ENCODE data around the gene ANKRD12.
"Not testable (repeated sequence)": the region's sequence is repeated elsewhere in the genome, so short reads cannot be mapped to it uniquely, and the experiment has no call there.

Gene ANKRD12

GRCh38 chr18:9232977-9233376 lies 96.4 kb downstream of the ANKRD12 start:
- DNase-seq (ENCODE audit: low read depth) = no peak

- no peak for DNase-seq (ENCODE audit: low read depth)
Measured at GRCh38 chr18:9233771-9234440, 97.3 kb downstream of the ANKRD12 start.

DNA sequence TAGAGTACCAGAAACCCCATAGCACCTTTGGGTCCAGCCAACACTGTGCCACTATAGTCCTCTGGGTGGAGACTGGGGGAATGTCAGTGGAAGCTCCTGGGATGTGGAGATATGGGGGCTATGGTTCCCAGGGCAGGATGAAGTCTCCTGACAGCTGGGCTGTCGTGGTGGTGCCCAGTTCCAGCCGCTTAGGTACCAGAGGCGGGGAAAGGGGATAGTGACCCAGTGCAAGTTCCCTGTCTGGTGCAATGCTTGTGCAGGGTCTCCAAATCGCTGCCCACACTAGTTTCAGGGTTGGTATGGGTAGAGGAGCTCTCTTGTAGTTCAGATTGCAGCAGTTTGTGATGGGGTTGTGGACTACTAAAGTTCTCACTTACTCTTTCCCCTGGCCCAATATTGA lies 97.9 kb downstream of the ANKRD12 start:
- no peak for DNase-seq (ENCODE audit: low read depth)

GRCh38 chr18:9237981-9238380 lies 101.4 kb downstream of the ANKRD12 start:
- no peak for DNase-seq (ENCODE audit: low read depth)

GRCh38 chr18:9239720-9240119 lies 103.1 kb downstream of the ANKRD12 start:
- peak; percentile 18 for DNase-seq (ENCODE audit: low read depth)

- DNase-seq (ENCODE audit: low read depth) = no peak
Measured at GRCh38 chr18:9240270-9240669, 103.7 kb downstream of the ANKRD12 start.

- DNase-seq (ENCODE audit: low read depth) = no peak
Measured at GRCh38 chr18:9243029-9243428, 106.4 kb downstream of the ANKRD12 start.

DNA sequence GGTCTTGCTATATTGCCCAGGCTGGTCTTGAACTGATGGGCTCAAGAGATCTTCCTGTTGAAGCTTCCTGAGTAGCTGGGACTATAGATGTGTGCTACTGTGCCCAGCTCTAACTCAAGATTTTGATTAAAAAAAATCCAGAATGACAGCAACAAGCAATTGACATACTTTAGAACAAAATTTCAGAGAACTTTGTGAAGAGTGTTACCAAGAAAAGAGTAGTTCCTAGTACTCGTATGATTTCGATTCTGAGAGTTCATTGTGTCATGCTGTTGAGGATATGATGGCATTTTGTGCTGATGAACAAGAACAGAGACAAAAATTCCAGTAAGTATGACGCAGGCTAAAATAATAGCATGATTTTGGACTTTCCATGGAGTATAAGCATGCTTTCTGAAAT lies 107.8 kb downstream of the ANKRD12 start:
- DNase-seq (ENCODE audit: low read depth) = no peak

- no peak for DNase-seq (ENCODE audit: low read depth)
Measured at GRCh38 chr18:9248661-9249060, 112.1 kb downstream of the ANKRD12 start.

DNA sequence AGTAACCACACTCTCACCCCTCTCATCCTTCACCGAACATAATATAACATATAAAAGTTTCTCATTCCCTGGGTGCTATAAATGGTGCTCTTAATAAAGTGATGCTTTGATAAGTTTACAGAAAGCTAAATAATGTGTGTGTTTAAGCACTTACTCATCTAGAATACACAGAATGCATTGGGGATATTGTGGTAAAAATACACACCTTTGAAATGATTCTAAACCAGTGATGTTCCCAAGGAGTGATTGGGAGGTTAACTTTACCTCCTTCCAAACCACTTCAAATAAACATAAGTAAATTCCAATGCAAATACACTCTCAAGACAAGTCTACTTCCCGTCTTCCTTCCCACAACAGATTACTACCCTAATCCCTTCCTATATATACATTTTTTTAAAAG lies 112.7 kb downstream of the ANKRD12 start:
- DNase-seq (ENCODE audit: low read depth) = no peak

DNA sequence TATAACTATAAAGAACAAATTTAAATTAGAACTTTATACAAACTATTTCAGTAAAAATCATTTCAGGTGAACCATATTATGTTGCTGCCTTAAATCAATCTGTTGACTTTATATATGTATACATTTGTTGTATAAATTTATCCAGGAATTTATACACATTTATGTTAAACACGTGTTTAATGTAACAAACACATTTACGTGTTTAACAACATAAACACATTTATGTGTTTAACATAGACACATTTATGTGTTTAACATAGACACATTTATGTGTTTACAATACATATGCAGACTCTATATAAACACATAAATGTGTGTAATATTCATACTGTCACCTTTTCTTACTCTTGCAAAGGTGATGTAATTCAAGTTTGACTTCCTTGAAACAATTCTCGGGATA lies 122.6 kb downstream of the ANKRD12 start:
- no peak for DNase-seq (ENCODE audit: low read depth)

GRCh38 chr18:9260388-9261380 lies 124.1 kb downstream of the ANKRD12 start:
- DNase-seq (ENCODE audit: low read depth) = no peak

GRCh38 chr18:9263264-9263663 lies 126.7 kb downstream of the ANKRD12 start:
- no peak for DNase-seq (ENCODE audit: low read depth)

DNA sequence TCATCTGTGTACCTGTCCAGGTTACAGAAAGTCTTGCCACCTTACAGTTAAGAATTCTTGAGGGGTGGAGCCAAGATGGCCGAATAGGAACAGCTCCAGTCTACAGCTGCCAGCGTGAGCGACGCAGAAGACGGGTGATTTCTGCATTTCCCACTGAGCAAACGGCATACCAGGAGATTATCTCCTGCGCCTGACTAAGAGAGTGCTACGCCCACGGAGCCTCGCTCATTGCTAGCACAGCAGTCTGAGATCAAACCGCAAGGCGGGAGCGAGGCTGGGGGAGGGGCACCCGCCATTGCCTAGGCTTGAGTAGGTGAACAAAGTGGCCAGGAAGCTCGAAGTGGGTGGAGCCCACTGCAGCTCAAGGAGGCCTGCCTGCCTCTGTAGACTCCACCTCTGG lies 128.2 kb downstream of the ANKRD12 start:
- DNase-seq (ENCODE audit: low read depth) = not testable (repeated sequence)

GRCh38 chr18:9273221-9273620 lies 136.6 kb downstream of the ANKRD12 start:
- no peak for DNase-seq (ENCODE audit: low read depth)

DNA sequence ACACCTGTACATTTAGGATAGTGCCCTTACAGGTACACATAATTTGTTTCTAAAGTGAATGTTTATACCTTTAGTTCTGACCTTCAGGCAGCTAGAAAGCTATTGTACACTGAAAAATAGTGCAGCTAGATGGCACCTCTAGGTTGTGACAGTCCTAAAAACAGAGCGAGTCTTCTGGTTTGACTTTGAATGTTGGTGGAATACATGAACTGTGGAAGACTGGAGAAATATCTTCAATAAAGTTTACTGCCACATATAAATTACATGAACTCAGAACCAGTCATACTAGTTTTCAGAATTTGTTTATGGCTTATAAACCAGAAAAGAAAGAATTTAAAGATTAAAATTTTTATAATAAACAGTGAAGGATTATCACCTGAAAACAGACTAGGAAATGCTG lies 139.3 kb downstream of the ANKRD12 start:
- no peak for DNase-seq (ENCODE audit: low read depth)

GRCh38 chr18:9278028-9278427 lies 141.4 kb downstream of the ANKRD12 start:
- no peak for DNase-seq (ENCODE audit: low read depth)

GRCh38 chr18:9280849-9281248 lies 144.3 kb downstream of the ANKRD12 start:
- DNase-seq (ENCODE audit: low read depth) = no peak

DNA sequence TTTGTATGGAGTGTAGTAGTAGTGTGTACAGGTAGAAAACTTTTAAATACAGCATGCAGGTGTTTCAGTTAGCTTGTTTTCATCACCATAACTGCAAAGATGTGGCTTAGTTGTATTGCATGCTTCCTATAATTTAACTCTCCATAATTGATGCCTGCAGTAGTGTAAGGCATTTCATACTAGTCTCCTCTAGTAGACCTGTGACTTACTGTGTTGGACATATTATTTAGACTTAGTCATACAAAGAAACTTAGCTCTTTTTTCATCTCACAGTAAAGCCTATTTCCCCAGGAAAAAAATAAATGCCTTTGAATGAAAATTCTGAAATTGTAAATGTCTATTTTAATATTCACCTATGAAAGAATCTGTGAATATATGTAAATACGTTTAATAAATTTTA lies 145.2 kb downstream of the ANKRD12 start:
- DNase-seq (ENCODE audit: low read depth) = no peak

DNA sequence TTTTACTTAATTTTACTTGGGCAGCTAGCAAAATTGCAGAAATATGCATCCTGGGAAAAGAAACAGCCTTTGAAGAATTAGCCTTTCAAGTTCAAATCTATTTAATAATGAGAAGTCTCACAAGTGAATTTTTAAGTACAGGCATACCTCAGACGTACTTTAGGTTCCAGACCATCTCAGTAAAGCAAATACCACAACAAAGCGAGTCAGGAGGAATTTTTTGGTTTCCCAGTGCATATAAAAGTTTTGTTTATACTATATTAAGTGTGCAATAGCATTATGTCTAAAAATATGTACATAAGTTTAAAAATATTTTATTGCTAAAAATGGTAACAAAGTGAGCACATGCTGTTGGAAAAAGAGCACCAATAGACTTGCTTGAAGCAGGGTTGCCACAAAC lies 147.2 kb downstream of the ANKRD12 start:
- DNase-seq (ENCODE audit: low read depth) = no peak

DNA sequence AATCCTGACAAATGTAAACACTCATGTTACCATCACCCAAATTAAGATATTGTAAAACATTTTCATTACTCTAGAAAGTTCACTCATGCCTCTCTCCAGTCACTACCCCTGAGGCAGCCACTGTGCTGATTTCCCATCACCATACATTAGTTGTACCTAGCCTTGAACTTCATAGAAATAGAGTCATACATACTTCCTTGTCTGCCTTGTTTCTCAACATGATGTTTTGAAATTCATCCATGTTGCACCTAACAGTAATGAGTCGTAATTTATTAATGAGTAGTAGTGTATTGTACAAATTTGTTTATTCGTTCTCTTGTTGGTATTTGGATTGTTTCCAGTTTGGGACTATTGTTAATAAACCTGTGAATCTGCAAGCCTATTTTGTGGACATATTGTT lies 149.0 kb downstream of the ANKRD12 start:
- peak; percentile 48 for DNase-seq (ENCODE audit: low read depth)

- no peak for DNase-seq (ENCODE audit: low read depth)
Measured at GRCh38 chr18:9287036-9287435, 150.5 kb downstream of the ANKRD12 start.

DNA sequence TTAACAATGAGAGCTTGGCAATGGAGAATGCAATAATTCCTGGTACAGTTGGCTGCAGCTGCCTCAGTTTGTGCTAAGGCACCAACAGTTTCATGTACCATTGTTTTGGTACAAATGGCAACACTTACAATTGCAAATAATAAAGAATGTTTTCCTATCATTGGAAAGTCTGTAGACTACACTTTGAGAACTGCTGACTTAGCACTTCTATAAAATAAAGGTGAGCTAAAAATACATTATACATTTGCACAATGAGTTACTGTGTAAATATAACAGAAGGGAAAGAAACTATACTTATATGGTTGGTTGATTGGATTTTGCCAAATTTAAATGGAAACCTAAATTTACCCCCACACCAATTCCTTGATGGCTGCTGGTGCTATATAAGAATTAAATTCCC lies 153.1 kb downstream of the ANKRD12 start:
- no peak for DNase-seq (ENCODE audit: low read depth)

All from amniotic epithelial cell (primary cell).